Kidney (tissue), 14 donors: Measurements from ENCODE around the gene KLF13. TPM values are rescaled to one million over a fixed set of nuclear protein-coding genes. Genes with fewer than 3 reads are reported as not detected.

Source experiments
- DNase-seq, 5 donors: peaks; one replicate each; pipeline ENCODE4 v3.0.0-alpha.2; 2013 to 2020
- FAIRE-seq: peaks from 2 replicates; lab custom pipeline; 2012; peaks lifted over from hg19 to GRCh38; lab: Jason Lieb, UNC
- H3K27ac ChIP-seq, 2 donors: one replicate each; pipeline ENCODE4 v1.7.0; 2013; ENCODE audit warnings: low read depth in 2 of 2, low read length in 2 of 2, inconsistent platforms in 1 of 2
- H3K27me3 ChIP-seq: one replicate; pipeline ENCODE4 v1.7.1; 2013; ENCODE audit warnings: low read length, inconsistent platforms; ENCODE audit not compliant: control insufficient read depth, insufficient read depth
- H3K36me3 ChIP-seq, 3 donors: one replicate each; pipeline versions ENCODE4 v1.7.0 to v1.7.1; 2013; ENCODE audit warnings: low read length in 3 of 3, control low read depth in 1 of 3, inconsistent platforms in 1 of 3; ENCODE audit not compliant: insufficient read depth in 3 of 3, control insufficient read depth in 2 of 3
- H3K4me1 ChIP-seq, 3 donors: one replicate each; pipeline versions ENCODE4 v1.7.0 to v1.7.1; 2013; ENCODE audit warnings: low read length in 3 of 3, inconsistent platforms in 1 of 3, low read depth in 1 of 3; ENCODE audit not compliant: control insufficient read depth in 2 of 3, insufficient read depth in 2 of 3
- H3K4me3 ChIP-seq, 3 donors: one replicate each; pipeline versions ENCODE4 v1.7.0 to v1.8.1; 2013; ENCODE audit warnings: low read length in 3 of 3, control low read depth in 1 of 3, inconsistent platforms in 1 of 3
- H3K9ac ChIP-seq, 3 donors: one replicate each; pipeline versions ENCODE4 v1.7.0 to v1.7.1; 2013; ENCODE audit warnings: low read length in 3 of 3, control low read depth in 1 of 3, inconsistent platforms in 1 of 3
- H3K9me3 ChIP-seq, 3 donors: one replicate each; pipeline versions ENCODE4 v1.7.0 to v1.7.1; 2013; ENCODE audit warnings: low read length in 3 of 3, control low read depth in 1 of 3, inconsistent platforms in 1 of 3; ENCODE audit not compliant: control insufficient read depth in 2 of 3, insufficient read depth in 1 of 3
- intact Hi-C: fragments of 100-400 bp; cut with DNase I; formaldehyde crosslinking; loops from one replicate; pipeline ENCODE4 v1.11.1; 2022
- polyA plus RNA-seq: library from polyadenylated mRNA; stranded (reverse); fragments of 350-450 nt; fragmentation: Illumina TruSeq; extraction: RNeasy Lipid Tissue Mini Kit (QIAGEN cat#74804); gene quantifications from one replicate; pipeline ENCODE4 v1.2.3, GENCODE V29; 2014; ENCODE audit warnings: low read depth, low replicate concordance; ENCODE audit not compliant: insufficient read depth
- total RNA-seq: library from RNA; stranded (reverse); fragmentation: NEBNext Ultra II Directional; extraction: Animal tissue kit (Norgen Biotek cat#: 25700); gene quantifications from one replicate; pipeline ENCODE4 v1.2.1, GENCODE V29; 2021
- TF ChIP-seq, protein P1 (sequence below): IDR thresholded peaks from 3 replicates; pipeline ENCODE4 v1.5.1; 2012; ENCODE audit warnings: mild to moderate bottlenecking, moderate library complexity, borderline replicate concordance; ENCODE audit not compliant: insufficient read depth; ENCODE audit errors: extremely low read depth
- donor health status: control.
- donor health status: control.
- donor health status: control.
- donor health status: control.
- donor health status: control.
- donor health status: DM: yes; HTN: yes; CAD: no.
- donor health status: Normal renal cell carcinoma (clear cell type).

The KLF13 gene
- total and polyA plus RNA-seq, 2 donors from 2014 or later, result 55.5 to 123 TPM

DNA sequence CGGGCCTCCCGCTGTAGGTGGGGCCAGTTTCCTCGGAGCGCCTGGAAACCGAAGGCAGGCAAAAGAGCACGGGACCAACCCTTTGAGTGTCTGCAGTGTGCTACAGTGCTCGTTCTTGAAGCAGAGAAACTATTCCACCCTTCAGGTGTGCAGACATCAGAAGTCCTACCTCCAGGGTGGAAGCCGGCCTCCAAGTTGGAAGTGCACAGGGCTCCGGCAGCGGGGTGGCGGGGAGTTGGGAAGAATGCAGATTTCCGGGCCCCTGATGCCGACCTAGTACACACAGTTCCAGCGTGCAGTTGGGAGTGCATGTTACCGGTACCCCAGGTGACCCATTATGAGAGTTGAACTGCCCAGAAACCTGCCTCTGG is 3.0 kb downstream of the KLF13 start:
- TF ChIP-seq, protein P1, sequence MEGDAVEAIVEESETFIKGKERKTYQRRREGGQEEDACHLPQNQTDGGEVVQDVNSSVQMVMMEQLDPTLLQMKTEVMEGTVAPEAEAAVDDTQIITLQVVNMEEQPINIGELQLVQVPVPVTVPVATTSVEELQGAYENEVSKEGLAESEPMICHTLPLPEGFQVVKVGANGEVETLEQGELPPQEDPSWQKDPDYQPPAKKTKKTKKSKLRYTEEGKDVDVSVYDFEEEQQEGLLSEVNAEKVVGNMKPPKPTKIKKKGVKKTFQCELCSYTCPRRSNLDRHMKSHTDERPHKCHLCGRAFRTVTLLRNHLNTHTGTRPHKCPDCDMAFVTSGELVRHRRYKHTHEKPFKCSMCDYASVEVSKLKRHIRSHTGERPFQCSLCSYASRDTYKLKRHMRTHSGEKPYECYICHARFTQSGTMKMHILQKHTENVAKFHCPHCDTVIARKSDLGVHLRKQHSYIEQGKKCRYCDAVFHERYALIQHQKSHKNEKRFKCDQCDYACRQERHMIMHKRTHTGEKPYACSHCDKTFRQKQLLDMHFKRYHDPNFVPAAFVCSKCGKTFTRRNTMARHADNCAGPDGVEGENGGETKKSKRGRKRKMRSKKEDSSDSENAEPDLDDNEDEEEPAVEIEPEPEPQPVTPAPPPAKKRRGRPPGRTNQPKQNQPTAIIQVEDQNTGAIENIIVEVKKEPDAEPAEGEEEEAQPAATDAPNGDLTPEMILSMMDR, result no peak
- H3K27ac ChIP-seq, result peak overlapping the region; percentile 94 to 95
- no peaks in the 10 kb centered on the region for H3K27me3 ChIP-seq
- H3K4me3 ChIP-seq, result peak overlapping the region in 2 of 3 donors; percentile 70 to 86
- no peak for DNase-seq
- peaks cover 5 to 50% (median 40%) of the 10 kb centered on the region in 3 donors for H3K4me1 ChIP-seq
- no peaks in the 10 kb centered on the region for H3K36me3 ChIP-seq
- H3K9ac ChIP-seq, result no peak overlapping the region
- FAIRE-seq, result no peak
- no peaks in the 10 kb centered on the region for H3K9me3 ChIP-seq
- intact Hi-C loops, result no loop called here

GRCh38 chr15:31330111-31330785 is 3.6 kb downstream of the KLF13 start:
- DNase-seq (no peak), FAIRE-seq (no peak)
- Histone ChIP-seq H3K27ac (peak overlapping the region in 1 of 2 donors; percentile 23), H3K36me3 (no peaks in the 10 kb centered on the region), H3K9me3 (no peaks in the 10 kb centered on the region), H3K27me3 (no peaks in the 10 kb centered on the region), H3K9ac (no peak overlapping the region), H3K4me1 (peaks cover 4 to 50% (median 40%) of the 10 kb centered on the region in 3 donors), H3K4me3 (peak overlapping the region in 2 of 3 donors; percentile 3 to 70)
- intact Hi-C loops, result no loop called here
- TF ChIP-seq, protein P1, result no peak

- intact Hi-C loops, result no loop called here
- FAIRE-seq (no peak), DNase-seq (no peak)
- TF ChIP-seq, protein P1, result no peak
- H3K9me3 ChIP-seq, result no peaks in the 10 kb centered on the region
- no peaks in the 10 kb centered on the region for H3K36me3 ChIP-seq
- peak overlapping the region in 1 of 3 donors; percentile 70 for H3K4me3 ChIP-seq
- H3K27ac ChIP-seq, result no peak overlapping the region
- H3K27me3 ChIP-seq, result no peaks in the 10 kb centered on the region
- H3K9ac ChIP-seq, result no peak overlapping the region
- H3K4me1 ChIP-seq, result peaks cover 4 to 54% (median 44%) of the 10 kb centered on the region in 3 donors
Observed at GRCh38 chr15:31330836-31331235, 4.2 kb downstream of the KLF13 start.
